Stimulated activated CD4-positive, alpha-beta T cell treated with anti-CD3 and anti-CD28 coated beads, TNF-alpha, amount 100 ng/mL, for 1 hour (primary cell): Measurements from ENCODE around the gene POLG2.
"Not testable (repeated sequence)": the region's sequence is repeated elsewhere in the genome, so short reads cannot be mapped to it uniquely, and the experiment has no call there.

Experiments
- DNase-seq, 3 donors: peaks; one replicate each; pipeline ENCODE4 v3.0.0-alpha.2; 2020; ENCODE audit warnings: low read depth in 3 of 3, low spot score in 1 of 3

Gene POLG2

GRCh38 chr17:64488301-64488700 lies 8.6 kb downstream of the POLG2 start:
- DNase-seq = no peak

GRCh38 chr17:64484380-64484779 lies 12.5 kb downstream of the POLG2 start:
- DNase-seq = no peak

- no peak for DNase-seq
Measured at GRCh38 chr17:64480951-64481350, 15.9 kb downstream of the POLG2 start.

DNA sequence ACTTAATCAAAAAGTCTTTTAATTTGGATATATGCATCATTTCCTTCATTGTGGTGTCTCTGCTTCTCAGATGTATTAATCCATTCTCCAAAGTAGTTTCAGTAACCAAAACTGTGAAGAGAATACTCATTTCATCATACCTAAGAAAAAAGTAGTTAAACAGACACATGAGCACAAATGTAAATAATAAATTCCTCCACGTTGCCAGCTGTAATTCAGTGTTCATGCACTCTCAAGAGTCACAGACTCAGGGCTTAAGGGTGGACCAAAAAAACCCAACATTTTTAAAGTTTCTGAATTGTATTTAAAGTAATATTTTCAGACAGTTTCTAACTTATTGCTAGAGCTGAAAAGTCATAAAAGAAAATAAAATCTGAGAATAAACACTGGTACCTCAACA lies 19.0 kb downstream of the POLG2 start:
- no peak for DNase-seq

GRCh38 chr17:64472564-64472963 lies 24.3 kb downstream of the POLG2 start:
- no peak for DNase-seq

DNA sequence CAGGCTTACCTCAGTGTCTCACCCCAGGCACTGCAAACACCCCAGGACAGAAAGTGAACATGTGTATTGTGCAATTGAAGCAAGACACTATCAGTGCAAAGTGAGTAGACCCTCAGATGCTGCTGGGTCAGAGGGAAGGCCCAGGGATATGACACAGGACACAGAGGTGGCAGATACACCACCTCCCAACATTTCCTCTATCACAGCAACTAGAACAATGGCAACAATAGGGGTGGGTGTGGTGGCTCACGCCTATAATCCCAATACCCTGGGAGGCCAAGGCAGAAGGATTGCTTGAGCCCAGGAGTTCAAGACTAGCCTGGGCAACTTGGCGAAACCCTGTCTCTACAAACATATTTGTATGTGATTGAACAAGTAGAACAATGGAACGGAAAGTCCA lies 25.4 kb downstream of the POLG2 start:
- no peak for DNase-seq

GRCh38 chr17:64470625-64471024 lies 26.2 kb downstream of the POLG2 start:
- no peak for DNase-seq

DNA sequence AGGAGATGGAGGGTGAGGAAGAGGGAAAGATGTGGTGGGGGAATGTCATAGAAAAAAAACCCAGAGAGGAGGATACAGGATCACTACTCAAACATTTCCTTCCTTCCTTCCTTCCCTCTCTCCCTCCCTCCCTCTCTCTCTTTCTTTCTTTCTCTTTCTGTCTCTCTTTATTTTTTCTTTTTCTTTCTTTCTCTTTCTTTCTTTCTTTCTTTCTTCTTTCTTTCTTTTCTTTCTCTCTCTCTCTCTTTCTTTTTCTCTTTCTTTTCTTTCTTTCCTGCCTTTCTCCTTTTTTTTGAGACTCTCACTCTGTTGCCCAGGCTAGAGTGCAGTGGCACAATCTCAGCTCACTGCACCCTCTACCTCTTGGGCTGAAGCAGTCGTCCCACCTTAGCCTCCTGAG lies 30.0 kb downstream of the POLG2 start:
- DNase-seq = not testable (repeated sequence)

- no peak for DNase-seq
Measured at GRCh38 chr17:64466019-64466735, 30.7 kb downstream of the POLG2 start.

- no peak for DNase-seq
Measured at GRCh38 chr17:64461788-64462187, 35.1 kb downstream of the POLG2 start.

DNA sequence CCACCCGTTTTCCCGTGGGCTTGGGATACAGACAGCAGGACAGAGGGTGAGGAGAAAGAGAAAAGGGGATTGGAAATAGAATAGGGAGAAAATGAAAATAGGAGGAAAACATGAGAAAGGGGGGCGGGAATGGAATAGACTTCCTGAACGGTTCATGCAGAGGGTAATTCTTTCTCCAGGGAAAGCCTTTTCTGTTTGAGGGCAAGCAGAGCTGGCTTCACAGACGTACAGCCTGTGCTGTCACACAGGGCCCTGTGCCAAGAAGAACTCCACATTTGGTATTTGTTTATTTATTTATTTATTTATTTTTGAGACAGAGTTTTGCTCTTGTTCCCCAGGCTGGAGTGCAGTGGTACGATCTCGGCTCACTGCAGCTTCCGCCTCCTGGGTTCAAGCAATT lies 35.9 kb downstream of the POLG2 start:
- DNase-seq = no peak

DNA sequence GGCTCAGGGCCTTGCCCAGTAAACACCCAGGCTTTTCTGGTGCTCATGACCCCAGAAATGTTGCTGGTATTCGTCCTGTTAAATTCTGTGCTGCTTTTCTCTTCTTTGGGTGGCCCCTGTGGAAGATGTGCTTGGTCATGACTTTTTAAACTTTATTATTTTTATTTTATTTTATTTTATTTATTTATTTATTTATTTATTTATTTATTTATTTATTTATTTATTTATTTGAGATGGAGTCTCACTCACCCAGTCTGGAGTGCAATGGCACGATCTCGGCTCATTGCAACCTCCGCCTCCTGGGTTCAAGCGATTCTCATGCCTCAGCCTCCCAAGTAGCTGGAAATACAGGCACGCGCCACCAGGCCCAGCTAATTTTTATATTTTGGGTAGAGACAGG lies 37.0 kb downstream of the POLG2 start:
- not testable (repeated sequence) for DNase-seq

GRCh38 chr17:64459284-64459747 lies 37.5 kb downstream of the POLG2 start:
- no peak for DNase-seq

DNA sequence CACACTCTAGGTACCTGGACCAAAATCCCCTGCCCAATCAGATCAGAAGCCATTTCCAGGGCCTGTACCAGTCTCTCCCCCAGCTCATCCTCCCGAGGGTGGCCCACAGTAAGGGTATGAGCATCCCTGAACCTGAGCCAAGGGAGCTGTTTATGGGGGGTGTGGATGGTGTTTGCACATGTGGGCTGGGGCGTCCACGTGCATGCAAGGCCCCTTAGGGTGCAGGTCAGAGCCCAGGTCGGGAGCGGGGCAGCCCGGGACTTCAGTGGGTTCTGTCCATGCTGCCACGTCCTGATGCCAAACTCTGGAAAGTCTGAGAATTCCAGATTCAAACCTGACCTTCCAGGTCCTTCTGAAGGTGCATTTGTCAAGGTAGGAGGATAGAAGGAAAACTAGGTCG lies 38.1 kb downstream of the POLG2 start:
- DNase-seq = no peak

GRCh38 chr17:64457156-64457555 lies 39.7 kb downstream of the POLG2 start:
- no peak for DNase-seq

DNA sequence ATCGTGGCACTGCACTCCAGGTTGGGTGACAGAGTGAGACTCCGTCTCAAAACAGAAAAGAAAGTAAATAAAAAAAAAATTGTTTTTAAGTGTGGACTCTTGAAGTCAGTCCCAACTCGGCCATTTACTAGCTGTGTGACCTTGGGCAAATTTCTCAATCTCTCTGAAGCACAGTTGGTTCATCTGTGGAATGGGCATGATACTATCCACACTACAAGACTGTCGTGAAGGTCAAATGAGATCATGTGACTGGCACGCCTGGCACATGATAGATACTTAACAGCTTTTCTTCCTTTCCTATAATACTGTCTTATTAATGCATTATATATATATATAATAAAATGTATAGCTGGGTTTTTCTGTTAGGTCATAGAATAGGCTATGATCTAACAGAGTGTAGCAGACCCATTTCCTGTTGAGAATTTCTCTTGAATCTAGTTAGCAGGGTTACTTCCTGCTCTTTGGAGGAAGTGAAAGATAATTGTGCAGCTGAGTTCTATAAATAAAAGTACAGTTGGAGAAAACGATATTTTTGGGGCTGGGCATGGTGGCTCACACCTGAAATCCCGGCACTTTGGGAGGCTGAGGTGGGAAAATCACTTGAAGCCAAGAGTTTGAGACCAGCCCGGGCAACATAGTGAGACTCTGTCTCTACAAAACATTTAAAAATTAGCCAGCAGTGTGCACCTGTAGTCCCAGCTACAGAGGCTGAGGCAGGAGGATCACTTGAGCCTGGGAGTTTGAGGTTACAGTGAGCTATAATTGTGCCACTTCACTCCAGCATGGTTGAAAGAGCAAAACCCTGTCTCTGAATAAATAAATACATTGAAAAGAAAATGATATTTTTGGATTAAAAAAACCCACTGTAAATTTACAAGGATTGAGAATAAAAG lies 40.6 kb downstream of the POLG2 start:
- no peak for DNase-seq

GRCh38 chr17:64449545-64449944 lies 47.3 kb downstream of the POLG2 start:
- DNase-seq = no peak

- DNase-seq = no peak
Measured at GRCh38 chr17:64448665-64449512, 48.0 kb downstream of the POLG2 start, which contains the start of gene MILR1. Gene MILR1, plus strand, starts transcription at chr17:64449115. Its CDS starts 54 bp downstream, at chr17:64449169.

DNA sequence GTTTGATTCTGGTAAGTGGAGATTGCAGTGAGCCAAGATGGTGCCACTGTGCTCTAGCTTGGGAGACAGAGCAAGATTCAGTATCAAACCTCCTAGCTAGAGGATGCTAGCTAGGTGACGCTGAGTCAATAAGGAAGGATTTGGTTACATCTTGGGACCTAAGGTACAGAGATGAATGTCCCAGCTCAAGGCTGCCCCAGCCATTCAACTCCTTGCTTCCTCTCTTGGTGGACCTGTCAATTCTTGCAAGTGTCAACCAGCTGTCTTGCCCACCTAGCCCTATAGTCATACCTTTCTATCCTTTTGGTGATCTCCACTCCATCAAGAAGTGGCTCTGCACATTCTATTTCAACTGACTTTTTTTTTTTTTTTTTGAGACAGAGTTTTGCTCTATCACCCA lies 49.3 kb downstream of the POLG2 start:
- no peak for DNase-seq

DNA sequence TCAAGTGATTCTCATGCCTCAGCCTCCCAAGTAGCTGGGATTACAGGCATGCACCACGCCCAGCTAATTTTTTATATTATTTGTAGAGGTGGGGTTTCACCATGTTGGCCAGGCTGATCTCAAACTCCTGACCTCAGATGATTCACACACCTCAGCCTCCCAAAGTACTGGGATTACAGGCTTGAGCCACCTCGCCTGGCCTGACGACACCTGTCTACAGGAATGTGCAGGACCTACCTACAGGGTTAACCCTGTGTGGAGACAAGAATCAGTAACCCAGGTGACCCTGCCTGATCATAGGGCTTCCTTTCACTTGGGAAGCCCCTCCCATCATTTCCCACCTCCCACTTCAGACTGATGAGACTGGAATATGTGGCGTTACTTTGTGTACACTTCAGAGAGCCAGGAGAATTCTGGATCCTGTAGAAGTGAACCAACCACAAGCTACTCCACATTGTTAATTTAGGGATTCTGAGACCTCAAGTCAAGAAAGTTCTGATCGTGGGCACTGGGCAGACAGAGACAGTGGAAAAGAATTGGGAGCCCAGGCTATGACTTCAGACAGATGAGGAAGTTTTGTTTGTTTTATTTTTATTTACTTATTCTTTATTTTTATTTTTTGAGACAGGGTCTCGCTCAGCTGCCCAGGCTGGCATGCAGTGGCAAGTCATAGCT lies 53.6 kb downstream of the POLG2 start:
- DNase-seq = no peak

DNA sequence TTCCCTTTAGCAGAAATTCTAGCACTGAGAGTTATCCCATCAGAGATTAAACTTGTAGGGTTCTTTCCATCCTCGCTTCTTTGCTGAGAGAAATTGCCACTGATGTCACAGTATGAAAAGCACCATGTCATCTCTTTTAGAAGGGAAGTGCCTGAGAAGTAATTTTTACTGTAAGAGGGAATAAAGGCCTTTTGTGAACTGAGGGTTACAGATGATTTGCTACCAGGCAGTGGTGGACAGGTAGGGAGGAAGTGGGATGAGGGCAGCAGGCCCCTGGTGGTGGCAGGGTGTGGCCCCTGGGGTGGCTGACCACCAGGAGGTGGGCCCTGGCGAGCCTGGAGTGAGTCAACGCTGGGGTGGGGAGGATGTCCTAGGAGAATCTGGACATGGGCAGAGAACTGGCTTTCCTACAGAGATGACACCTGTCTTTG lies 54.3 kb downstream of the POLG2 start:
- DNase-seq = no peak
